NCI-H146 treated with DMSO at 0.1 percent for 48 hours (cell line): Measurements from ENCODE around the gene ISLR2.

ENCODE experiments used
- DNase-seq: peaks from one replicate; lab custom pipeline; 2025; ENCODE audit not compliant: unreplicated experiment; lab: John Stamatoyannopoulos, UW

Gene ISLR2

GRCh38 chr15:74175271-74176191 is 45.1 kb downstream of the ISLR2 start:
- DNase-seq, result no peak

- DNase-seq, result no peak
Measured at GRCh38 chr15:74176262-74177214, 46.2 kb downstream of the ISLR2 start.

- DNase-seq, result no peak
Measured at GRCh38 chr15:74178326-74179100, 48.1 kb downstream of the ISLR2 start.

- DNase-seq, result no peak
Measured at GRCh38 chr15:74179101-74179841, 48.9 kb downstream of the ISLR2 start.

GRCh38 chr15:74179983-74180880 is 49.8 kb downstream of the ISLR2 start:
- DNase-seq, result no peak

- no peak for DNase-seq
Measured at GRCh38 chr15:74180881-74181602, 50.7 kb downstream of the ISLR2 start.

GRCh38 chr15:74182131-74182530 is 51.7 kb downstream of the ISLR2 start:
- no peak for DNase-seq

GRCh38 chr15:74184582-74185091 is 54.3 kb downstream of the ISLR2 start:
- no peak for DNase-seq

- no peak for DNase-seq
Measured at GRCh38 chr15:74185710-74186348, 55.4 kb downstream of the ISLR2 start.
